ENCODE measurements around the gene CELSR1.

- TF ChIP-seq CTCF (IDR thresholded peaks at IDR 0.05) (peak; percentile 48 to 78 (median 71)), POLR2A (IDR thresholded peaks at IDR 0.05) (no peak), POLR2AphosphoS5 (IDR thresholded peaks at IDR 0.05) (no peak)
Measured at GRCh38 chr22:46367707-46368191, 169.7 kb downstream of the CELSR1 start.
